Measurements from ENCODE around the gene CIB4.

- TF ChIP-seq POLR2A (IDR thresholded peaks at IDR 0.05), result no peak
- no peak for TF ChIP-seq CTCF (IDR thresholded peaks at IDR 0.05)
Observed at GRCh38 chr2:26631401-26632170, 9.6 kb downstream of the CIB4 start.
